GM12892 (cell line): ENCODE results near the gene CHAC1.
"Not testable (repeated sequence)": the region's sequence is repeated elsewhere in the genome, so short reads cannot be mapped to it uniquely, and the experiment has no call there.

ENCODE experiments used
- DNase-seq: peaks from one replicate; pipeline ENCODE4 v3.0.0; 2011; ENCODE audit not compliant: insufficient read length
- FAIRE-seq: peaks from 2 replicates; lab custom pipeline; 2011; peaks lifted over from hg19 to GRCh38; lab: Jason Lieb, UNC
- POLR2A ChIP-seq: IDR thresholded peaks from 2 replicates; pipeline ENCODE4 v1.6.1; 2011; ENCODE audit warnings: low read depth, low read length, control low read depth
- POLR2AphosphoS5 ChIP-seq: IDR thresholded peaks from 2 replicates; pipeline ENCODE4 v1.6.1; 2011; ENCODE audit warnings: low read depth, low read length, control low read depth
- TAF1 ChIP-seq: IDR thresholded peaks from 2 replicates; pipeline ENCODE4 v1.6.1; 2011; ENCODE audit warnings: low read depth, mild to moderate bottlenecking, control low read depth, low read length, borderline replicate concordance

Gene CHAC1

GRCh38 chr15:40955141-40955903 is 2.1 kb downstream of the CHAC1 start:
- DNase-seq: no peak
- no peak for FAIRE-seq
- no peak for TF ChIP-seq POLR2A
- no peak for TF ChIP-seq POLR2AphosphoS5
- TF ChIP-seq TAF1: no peak

GRCh38 chr15:40955930-40956540 is 2.8 kb downstream of the CHAC1 start:
- TF ChIP-seq TAF1: no peak
- no peak for FAIRE-seq
- no peak for DNase-seq

- DNase-seq: no peak
- TF ChIP-seq POLR2A: no peak
- FAIRE-seq: no peak
Measured at GRCh38 chr15:40956541-40956982, 3.3 kb downstream of the CHAC1 start.

- FAIRE-seq: no peak
- TF ChIP-seq POLR2AphosphoS5 (no peak), POLR2A (no peak), TAF1 (no peak)
- no peak for DNase-seq
Measured at GRCh38 chr15:40957041-40957555, 3.8 kb downstream of the CHAC1 start.

- DNase-seq (no peak), FAIRE-seq (no peak)
- TF ChIP-seq POLR2A (no peak), TAF1 (no peak), POLR2AphosphoS5 (no peak)
Measured at GRCh38 chr15:40957581-40958051, 4.3 kb downstream of the CHAC1 start.

GRCh38 chr15:40958146-40958545 is 4.9 kb downstream of the CHAC1 start:
- DNase-seq (no peak), FAIRE-seq (no peak)
- TF ChIP-seq POLR2AphosphoS5: no peak
- TF ChIP-seq TAF1: no peak
- no peak for TF ChIP-seq POLR2A

GRCh38 chr15:40958723-40959122 is 5.5 kb downstream of the CHAC1 start:
- DNase-seq (no peak), FAIRE-seq (no peak)
- TF ChIP-seq TAF1 (no peak), POLR2AphosphoS5 (no peak), POLR2A (no peak)

GRCh38 chr15:40959331-40960141 is 6.3 kb downstream of the CHAC1 start:
- FAIRE-seq (no peak), DNase-seq (no peak)
- TF ChIP-seq POLR2AphosphoS5 (no peak), TAF1 (no peak), POLR2A (no peak)

- no peak for DNase-seq
- no peak for TF ChIP-seq POLR2AphosphoS5
- no peak for TF ChIP-seq POLR2A
- no peak for TF ChIP-seq TAF1
Measured at GRCh38 chr15:40960151-40960885, 7.0 kb downstream of the CHAC1 start.

GRCh38 chr15:40960925-40961324 is 7.7 kb downstream of the CHAC1 start:
- DNase-seq (no peak), FAIRE-seq (no peak)
- TF ChIP-seq POLR2A (no peak), POLR2AphosphoS5 (no peak), TAF1 (no peak)

More at GRCh38 chr15:40960151-40960885, 7.0 kb downstream of the CHAC1 start:
- FAIRE-seq: no peak

GRCh38 chr15:40961740-40962139 is 8.5 kb downstream of the CHAC1 start:
- DNase-seq, FAIRE-seq: not testable (repeated sequence)

- FAIRE-seq, DNase-seq: not testable (repeated sequence)
Measured at GRCh38 chr15:40962317-40962716, 9.0 kb downstream of the CHAC1 start.
